Measurements from ENCODE around the gene GNG3.

DNA sequence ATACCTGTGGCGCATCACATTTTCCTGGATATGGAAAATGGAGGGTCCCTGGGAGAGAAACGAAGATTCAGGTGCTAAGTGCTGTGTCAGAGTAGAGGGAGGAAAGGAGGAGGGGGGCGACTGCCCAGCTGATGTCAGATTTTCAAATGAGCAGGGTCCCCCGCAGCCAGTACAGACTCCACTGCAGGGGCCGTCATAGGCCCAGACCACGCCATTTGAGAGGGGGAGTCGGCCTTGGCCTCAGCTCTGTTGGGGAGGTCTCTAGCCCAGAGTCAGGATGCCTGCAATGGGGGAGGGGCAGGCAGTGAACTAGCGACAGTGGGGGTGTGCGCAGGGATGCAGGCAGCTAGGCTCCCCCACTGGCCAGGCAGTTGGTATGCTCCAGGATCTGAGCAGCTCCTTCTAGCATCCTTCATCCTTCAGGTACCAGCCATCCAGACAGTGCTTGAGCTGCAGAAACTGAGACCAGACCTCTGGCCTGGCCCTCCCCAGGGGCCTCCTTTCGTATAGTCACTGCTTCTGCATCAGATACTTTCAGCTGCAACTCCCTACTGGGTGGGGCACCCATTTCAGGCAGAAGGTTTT, at the start of gene GNG3, which contains the start of gene BSCL2:
- TF ChIP-seq, protein P1, sequence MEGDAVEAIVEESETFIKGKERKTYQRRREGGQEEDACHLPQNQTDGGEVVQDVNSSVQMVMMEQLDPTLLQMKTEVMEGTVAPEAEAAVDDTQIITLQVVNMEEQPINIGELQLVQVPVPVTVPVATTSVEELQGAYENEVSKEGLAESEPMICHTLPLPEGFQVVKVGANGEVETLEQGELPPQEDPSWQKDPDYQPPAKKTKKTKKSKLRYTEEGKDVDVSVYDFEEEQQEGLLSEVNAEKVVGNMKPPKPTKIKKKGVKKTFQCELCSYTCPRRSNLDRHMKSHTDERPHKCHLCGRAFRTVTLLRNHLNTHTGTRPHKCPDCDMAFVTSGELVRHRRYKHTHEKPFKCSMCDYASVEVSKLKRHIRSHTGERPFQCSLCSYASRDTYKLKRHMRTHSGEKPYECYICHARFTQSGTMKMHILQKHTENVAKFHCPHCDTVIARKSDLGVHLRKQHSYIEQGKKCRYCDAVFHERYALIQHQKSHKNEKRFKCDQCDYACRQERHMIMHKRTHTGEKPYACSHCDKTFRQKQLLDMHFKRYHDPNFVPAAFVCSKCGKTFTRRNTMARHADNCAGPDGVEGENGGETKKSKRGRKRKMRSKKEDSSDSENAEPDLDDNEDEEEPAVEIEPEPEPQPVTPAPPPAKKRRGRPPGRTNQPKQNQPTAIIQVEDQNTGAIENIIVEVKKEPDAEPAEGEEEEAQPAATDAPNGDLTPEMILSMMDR (IDR thresholded peaks at IDR 0.05; ENCODE audit: low read depth, low read length): no peak
- TF ChIP-seq EZH2phosphoT487 (IDR thresholded peaks at IDR 0.05; ENCODE audit: low read depth): no peak

Measured in OCI-LY3 (cell line).